ENCODE results near the gene NPDC1. TPM values are rescaled to one million over a fixed set of nuclear protein-coding genes. Genes with fewer than 3 reads are reported as not detected.
A peak's percentile ranks its signal among the peaks of the same experiment; 100 is the strongest.

The NPDC1 gene
- total and polyA plus RNA-seq, 2 donors (not counting 1 experiment from before 2014, with no cell fraction given), result 0.17 to 0.19 TPM

DNA sequence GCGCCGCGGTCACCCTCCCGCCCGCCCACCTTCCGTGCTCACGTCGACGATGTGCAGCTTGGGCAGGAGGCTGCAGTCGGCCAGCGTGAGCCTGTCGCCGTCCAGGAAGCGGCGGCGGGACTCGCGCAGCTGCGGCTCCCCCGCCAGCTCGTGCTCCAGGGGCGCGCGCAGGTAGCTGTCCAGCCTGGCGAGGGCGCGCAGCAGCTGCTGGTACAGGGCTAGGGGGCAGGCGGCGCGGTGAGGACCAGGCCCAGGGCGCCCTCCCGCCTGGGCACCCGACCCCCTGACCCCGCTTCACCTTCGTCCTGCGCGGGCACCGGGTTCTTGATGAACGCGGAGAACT, 51.1 kb downstream of the NPDC1 start:
- intact Hi-C loops (cut with micrococcal nuclease), result loop anchor here (5.0 kb wide), 1 partner anchor 513 kb away; the partner anchor contains the start of gene SEC16A
- WGBS (ENCODE audit: insufficient coverage), result 60% methylated on average over 40 of the region's 40 CpGs
- peaks cover 10% of the 10 kb centered on the region for H3K79me2 ChIP-seq (ENCODE audit: control insufficient read depth, insufficient read depth, low read length)
- CTCF ChIA-PET, result interaction anchor here (3.4 kb wide), 1 partner anchor 34 kb away, joined by 22 read pairs; the partner anchor contains the start of gene ABCA2
- ATAC-seq (ENCODE audit: low read depth), result no peak
- H3K36me3 ChIP-seq (replicated peaks in 1 of 2; ENCODE audit: control extremely low read depth in 1 of 2, control insufficient read depth in 1 of 2, extremely low read depth in 1 of 2, insufficient read depth in 2 of 2, low read length in 1 of 2), result peaks cover 0 to 6% of the 10 kb centered on the region in 2 experiments
- Mint-ChIP-seq H3K4me1 (peaks cover 48% of the 10 kb centered on the region), H3K27ac (no peak overlapping the region), H3K9me3 (ENCODE audit: insufficient read depth) (no peaks in the 10 kb centered on the region), H3K4me3 (no peak overlapping the region), H3K27me3 (peaks cover 3% of the 10 kb centered on the region)
- TF ChIP-seq EZH2 (IDR thresholded peaks at IDR 0.05; ENCODE audit: borderline replicate concordance, insufficient read depth, low read depth, low read length, poor library complexity, severe bottlenecking), result no peak
- TF ChIP-seq, protein P1, sequence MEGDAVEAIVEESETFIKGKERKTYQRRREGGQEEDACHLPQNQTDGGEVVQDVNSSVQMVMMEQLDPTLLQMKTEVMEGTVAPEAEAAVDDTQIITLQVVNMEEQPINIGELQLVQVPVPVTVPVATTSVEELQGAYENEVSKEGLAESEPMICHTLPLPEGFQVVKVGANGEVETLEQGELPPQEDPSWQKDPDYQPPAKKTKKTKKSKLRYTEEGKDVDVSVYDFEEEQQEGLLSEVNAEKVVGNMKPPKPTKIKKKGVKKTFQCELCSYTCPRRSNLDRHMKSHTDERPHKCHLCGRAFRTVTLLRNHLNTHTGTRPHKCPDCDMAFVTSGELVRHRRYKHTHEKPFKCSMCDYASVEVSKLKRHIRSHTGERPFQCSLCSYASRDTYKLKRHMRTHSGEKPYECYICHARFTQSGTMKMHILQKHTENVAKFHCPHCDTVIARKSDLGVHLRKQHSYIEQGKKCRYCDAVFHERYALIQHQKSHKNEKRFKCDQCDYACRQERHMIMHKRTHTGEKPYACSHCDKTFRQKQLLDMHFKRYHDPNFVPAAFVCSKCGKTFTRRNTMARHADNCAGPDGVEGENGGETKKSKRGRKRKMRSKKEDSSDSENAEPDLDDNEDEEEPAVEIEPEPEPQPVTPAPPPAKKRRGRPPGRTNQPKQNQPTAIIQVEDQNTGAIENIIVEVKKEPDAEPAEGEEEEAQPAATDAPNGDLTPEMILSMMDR (IDR thresholded peaks at IDR 0.05), result no peak
- no peak overlapping the region for H3K9ac ChIP-seq (ENCODE audit: low read length)
- no peak overlapping the region for H2AFZ ChIP-seq (ENCODE audit: insufficient read depth, low read depth, low read length, poor library complexity, severe bottlenecking)
- no peak overlapping the region for H3K4me2 ChIP-seq (replicated peaks; ENCODE audit: low read depth, low read length, poor library complexity, severe bottlenecking)
- H3K27ac ChIP-seq (ENCODE audit: low read length in 2 of 2), result no peak overlapping the region
- DNase-seq, result no peak
- POLR2A ChIA-PET, result interaction anchor here (1.2 kb wide), 1 partner anchor 32 kb away, joined by 4 read pairs; no protein-coding TSS in a partner anchor
- peaks cover 0 to 4% (median 0%) of the 10 kb centered on the region in 4 experiments for H3K27me3 ChIP-seq (replicated peaks in 1 of 4; ENCODE audit: control extremely low read depth in 1 of 4, control insufficient read depth in 3 of 4, insufficient read depth in 4 of 4, low read length in 3 of 4)
- H3K9me3 ChIP-seq (ENCODE audit: control extremely low read depth in 1 of 3, control insufficient read depth in 2 of 3, insufficient read depth in 1 of 3, low read length in 2 of 3), result peaks cover 0 to 10% (median 0%) of the 10 kb centered on the region in 3 donors
- peaks cover 17% of the 10 kb centered on the region for H4K20me1 ChIP-seq (ENCODE audit: control insufficient read depth, insufficient read depth, low read length, poor library complexity, severe bottlenecking)
- no peak overlapping the region for H3K4me3 ChIP-seq (ENCODE audit: control extremely low read depth in 1 of 5, extremely low read depth in 1 of 5, insufficient read depth in 1 of 5, low read depth in 2 of 5, low read length in 4 of 5)
- H3K4me1 ChIP-seq (ENCODE audit: control insufficient read depth in 2 of 2, insufficient read depth in 2 of 2, low read length in 2 of 2), result peaks cover 48 to 65% of the 10 kb centered on the region in 2 donors

DNA sequence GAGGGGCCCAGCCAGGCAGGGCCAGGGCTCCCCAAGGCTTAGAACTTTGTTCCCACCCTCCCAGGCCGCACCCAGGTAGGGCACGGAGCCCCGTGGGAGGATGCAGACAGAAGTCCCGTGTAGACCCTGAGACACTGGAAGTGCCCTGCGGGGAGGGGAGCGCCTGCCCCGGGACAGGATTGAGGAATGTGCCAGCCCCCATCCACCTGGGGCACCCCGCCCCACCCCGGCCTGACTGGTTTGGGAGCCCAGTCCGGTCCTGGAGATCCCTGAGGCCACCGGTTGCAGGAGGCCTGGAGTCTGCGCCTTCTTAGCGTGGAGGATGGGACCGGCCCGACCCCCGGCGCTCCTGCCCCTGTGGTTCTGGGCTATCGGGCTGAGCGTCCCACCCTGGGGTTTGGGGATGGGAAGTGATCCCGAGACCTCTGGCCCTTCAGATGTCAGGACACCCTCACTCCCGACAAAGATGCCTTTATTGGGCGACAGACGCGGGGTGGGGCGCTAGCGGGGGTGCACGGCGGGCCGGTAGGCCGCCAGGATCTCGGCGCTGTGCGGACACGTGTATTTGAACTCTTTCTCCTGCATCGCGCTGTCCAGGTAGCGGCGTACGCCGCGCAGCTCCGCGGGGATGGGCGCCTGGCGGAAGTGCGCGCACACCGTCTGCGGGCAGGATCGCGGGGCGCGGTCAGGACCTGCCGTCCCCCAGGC, 51.6 kb downstream of the NPDC1 start:
- Histone ChIP-seq H3K79me2 (ENCODE audit: control insufficient read depth, insufficient read depth, low read length) (peaks cover 10% of the 10 kb centered on the region), H3K27ac (ENCODE audit: low read length in 2 of 2) (peak overlapping the region in 1 of 2 donors; percentile 97), H3K4me3 (ENCODE audit: control extremely low read depth in 1 of 5, extremely low read depth in 1 of 5, insufficient read depth in 1 of 5, low read depth in 2 of 5, low read length in 4 of 5) (no peak overlapping the region), H3K9ac (ENCODE audit: low read length) (no peak overlapping the region), H4K20me1 (ENCODE audit: control insufficient read depth, insufficient read depth, low read length, poor library complexity, severe bottlenecking) (peaks cover 17% of the 10 kb centered on the region), H3K27me3 (replicated peaks in 1 of 4; ENCODE audit: control extremely low read depth in 1 of 4, control insufficient read depth in 3 of 4, insufficient read depth in 4 of 4, low read length in 3 of 4) (peaks cover 0 to 4% (median 0%) of the 10 kb centered on the region in 4 experiments), H3K4me1 (ENCODE audit: control insufficient read depth in 2 of 2, insufficient read depth in 2 of 2, low read length in 2 of 2) (peaks cover 43 to 59% of the 10 kb centered on the region in 2 donors), H3K9me3 (ENCODE audit: control extremely low read depth in 1 of 3, control insufficient read depth in 2 of 3, insufficient read depth in 1 of 3, low read length in 2 of 3) (peaks cover 0 to 10% (median 0%) of the 10 kb centered on the region in 3 donors), H3K4me2 (replicated peaks; ENCODE audit: low read depth, low read length, poor library complexity, severe bottlenecking) (peak overlapping the region; percentile 99), H3K36me3 (replicated peaks in 1 of 2; ENCODE audit: control extremely low read depth in 1 of 2, control insufficient read depth in 1 of 2, extremely low read depth in 1 of 2, insufficient read depth in 2 of 2, low read length in 1 of 2) (peaks cover 0 to 6% of the 10 kb centered on the region in 2 experiments), H2AFZ (ENCODE audit: insufficient read depth, low read depth, low read length, poor library complexity, severe bottlenecking) (no peak overlapping the region)
- POLR2A ChIA-PET, result interaction anchor here (0.7 kb wide), 1 partner anchor 32 kb away, joined by 3 read pairs; no protein-coding TSS in a partner anchor
- no peak for TF ChIP-seq EZH2 (IDR thresholded peaks at IDR 0.05; ENCODE audit: borderline replicate concordance, insufficient read depth, low read depth, low read length, poor library complexity, severe bottlenecking)
- TF ChIP-seq, protein P1 (IDR thresholded peaks at IDR 0.05), result no peak
- Mint-ChIP-seq H3K4me3 (peak overlapping the region; percentile 91), H3K4me1 (peaks cover 43% of the 10 kb centered on the region), H3K27me3 (peaks cover 3% of the 10 kb centered on the region), H3K27ac (peak overlapping the region; percentile 37), H3K9me3 (ENCODE audit: insufficient read depth) (no peaks in the 10 kb centered on the region)
- intact Hi-C loops (cut with micrococcal nuclease), result loop anchor here (5.0 kb wide), 1 partner anchor 512 kb away; the partner anchor contains the start of gene SEC16A
- WGBS (ENCODE audit: insufficient coverage), result 86% methylated on average over 54 of the region's 54 CpGs
- CTCF ChIA-PET, result interaction anchor here (1.2 kb wide), 2 partner anchors 35 to 152 kb away, joined by 4 to 5 read pairs; partner anchors contain the start of gene AJM1
- DNase-seq (no peak), ATAC-seq (ENCODE audit: low read depth) (no peak)

All from B cell (primary cell).